ENCODE data around the gene PDGFC.

The PDGFC gene

GRCh38 chr4:156729416-156729815 lies 242.2 kb downstream of the PDGFC start:
- no peak for DNase-seq

GRCh38 chr4:156725257-156725656 lies 246.3 kb downstream of the PDGFC start:
- DNase-seq, result no peak

GRCh38 chr4:156723951-156724668 lies 247.5 kb downstream of the PDGFC start:
- DNase-seq, result no peak

GRCh38 chr4:156718226-156718625 lies 253.4 kb downstream of the PDGFC start:
- no peak for DNase-seq

- DNase-seq, result no peak
Observed at GRCh38 chr4:156711193-156711590, 260.4 kb downstream of the PDGFC start.
